ENCODE data around the gene CHEK1.

Gene CHEK1

GRCh38 chr11:125662689-125663088, 37.7 kb downstream of the CHEK1 start:
- no peak for DNase-seq (ENCODE audit: insufficient read length, low spot score)

GRCh38 chr11:125663910-125664309, 38.9 kb downstream of the CHEK1 start:
- TF ChIP-seq POLR2A (IDR thresholded peaks at IDR 0.05; ENCODE audit: low read depth, low read length): no peak
- TF ChIP-seq PAX5 (IDR thresholded peaks at IDR 0.05; ENCODE audit: insufficient read depth, low read length, severe bottlenecking): no peak
- TF ChIP-seq SPI1 (IDR thresholded peaks at IDR 0.05; ENCODE audit: low read depth, low read length): no peak
- TF ChIP-seq POLR2AphosphoS5 (IDR thresholded peaks at IDR 0.05; ENCODE audit: low read depth, low read length): no peak
- TF ChIP-seq TAF1 (IDR thresholded peaks at IDR 0.05; ENCODE audit: low read depth, low read length): no peak
- TF ChIP-seq POU2F2 (IDR thresholded peaks at IDR 0.05; ENCODE audit: low read depth, low read length): no peak
- DNase-seq (ENCODE audit: insufficient read length, low spot score) (no peak), FAIRE-seq (no peak)

More at GRCh38 chr11:125662689-125663088, 37.7 kb downstream of the CHEK1 start:
- TF ChIP-seq SPI1 (IDR thresholded peaks at IDR 0.05; ENCODE audit: low read depth, low read length) (no peak), POLR2A (IDR thresholded peaks at IDR 0.05; ENCODE audit: low read depth, low read length) (no peak), PAX5 (IDR thresholded peaks at IDR 0.05; ENCODE audit: insufficient read depth, low read length, severe bottlenecking) (no peak), TAF1 (IDR thresholded peaks at IDR 0.05; ENCODE audit: low read depth, low read length) (no peak), POLR2AphosphoS5 (IDR thresholded peaks at IDR 0.05; ENCODE audit: low read depth, low read length) (no peak), POU2F2 (IDR thresholded peaks at IDR 0.05; ENCODE audit: low read depth, low read length) (no peak)
- FAIRE-seq: no peak

- TF ChIP-seq POU2F2 (IDR thresholded peaks at IDR 0.05; ENCODE audit: low read depth, low read length): no peak
- TF ChIP-seq TAF1 (IDR thresholded peaks at IDR 0.05; ENCODE audit: low read depth, low read length): no peak
- no peak for TF ChIP-seq SPI1 (IDR thresholded peaks at IDR 0.05; ENCODE audit: low read depth, low read length)
- no peak for TF ChIP-seq PAX5 (IDR thresholded peaks at IDR 0.05; ENCODE audit: insufficient read depth, low read length, severe bottlenecking)
- TF ChIP-seq POLR2AphosphoS5 (IDR thresholded peaks at IDR 0.05; ENCODE audit: low read depth, low read length): no peak
- TF ChIP-seq POLR2A (IDR thresholded peaks at IDR 0.05; ENCODE audit: low read depth, low read length): no peak
- FAIRE-seq (peak; percentile 13), DNase-seq (ENCODE audit: insufficient read length, low spot score) (no peak)
Observed at GRCh38 chr11:125667151-125667550, 42.2 kb downstream of the CHEK1 start.

GRCh38 chr11:125670172-125670571, 45.2 kb downstream of the CHEK1 start:
- FAIRE-seq (no peak), DNase-seq (ENCODE audit: insufficient read length, low spot score) (no peak)
- TF ChIP-seq TAF1 (IDR thresholded peaks at IDR 0.05; ENCODE audit: low read depth, low read length) (no peak), POLR2AphosphoS5 (IDR thresholded peaks at IDR 0.05; ENCODE audit: low read depth, low read length) (no peak), POU2F2 (IDR thresholded peaks at IDR 0.05; ENCODE audit: low read depth, low read length) (no peak), SPI1 (IDR thresholded peaks at IDR 0.05; ENCODE audit: low read depth, low read length) (no peak), PAX5 (IDR thresholded peaks at IDR 0.05; ENCODE audit: insufficient read depth, low read length, severe bottlenecking) (no peak), POLR2A (IDR thresholded peaks at IDR 0.05; ENCODE audit: low read depth, low read length) (no peak)

GRCh38 chr11:125671561-125671960, 46.6 kb downstream of the CHEK1 start:
- FAIRE-seq (no peak), DNase-seq (ENCODE audit: insufficient read length, low spot score) (no peak)
- no peak for TF ChIP-seq POLR2A (IDR thresholded peaks at IDR 0.05; ENCODE audit: low read depth, low read length)

- TF ChIP-seq POLR2AphosphoS5 (IDR thresholded peaks at IDR 0.05; ENCODE audit: low read depth, low read length) (no peak), POU2F2 (IDR thresholded peaks at IDR 0.05; ENCODE audit: low read depth, low read length) (no peak), PAX5 (IDR thresholded peaks at IDR 0.05; ENCODE audit: insufficient read depth, low read length, severe bottlenecking) (no peak), SPI1 (IDR thresholded peaks at IDR 0.05; ENCODE audit: low read depth, low read length) (no peak), TAF1 (IDR thresholded peaks at IDR 0.05; ENCODE audit: low read depth, low read length) (no peak), POLR2A (IDR thresholded peaks at IDR 0.05; ENCODE audit: low read depth, low read length) (no peak)
- FAIRE-seq (no peak), DNase-seq (ENCODE audit: insufficient read length, low spot score) (no peak)
Observed at GRCh38 chr11:125674210-125674609, 49.2 kb downstream of the CHEK1 start.

- TF ChIP-seq TAF1 (IDR thresholded peaks at IDR 0.05; ENCODE audit: low read depth, low read length): no peak
- no peak for TF ChIP-seq POLR2A (IDR thresholded peaks at IDR 0.05; ENCODE audit: low read depth, low read length)
- TF ChIP-seq PAX5 (IDR thresholded peaks at IDR 0.05; ENCODE audit: insufficient read depth, low read length, severe bottlenecking): no peak
- TF ChIP-seq POLR2AphosphoS5 (IDR thresholded peaks at IDR 0.05; ENCODE audit: low read depth, low read length): no peak
- TF ChIP-seq SPI1 (IDR thresholded peaks at IDR 0.05; ENCODE audit: low read depth, low read length): no peak
- no peak for DNase-seq (ENCODE audit: insufficient read length, low spot score)
- FAIRE-seq: no peak
Observed at GRCh38 chr11:125675196-125675595, 50.2 kb downstream of the CHEK1 start.

- FAIRE-seq: no peak
- no peak for DNase-seq (ENCODE audit: insufficient read length, low spot score)
- TF ChIP-seq PAX5 (IDR thresholded peaks at IDR 0.05; ENCODE audit: insufficient read depth, low read length, severe bottlenecking) (no peak), POLR2A (IDR thresholded peaks at IDR 0.05; ENCODE audit: low read depth, low read length) (no peak), TAF1 (IDR thresholded peaks at IDR 0.05; ENCODE audit: low read depth, low read length) (no peak), POLR2AphosphoS5 (IDR thresholded peaks at IDR 0.05; ENCODE audit: low read depth, low read length) (no peak), SPI1 (IDR thresholded peaks at IDR 0.05; ENCODE audit: low read depth, low read length) (no peak), POU2F2 (IDR thresholded peaks at IDR 0.05; ENCODE audit: low read depth, low read length) (no peak)
Observed at GRCh38 chr11:125679397-125679796, 54.4 kb downstream of the CHEK1 start.

- TF ChIP-seq TAF1 (IDR thresholded peaks at IDR 0.05; ENCODE audit: low read depth, low read length) (no peak), POLR2AphosphoS5 (IDR thresholded peaks at IDR 0.05; ENCODE audit: low read depth, low read length) (no peak), POU2F2 (IDR thresholded peaks at IDR 0.05; ENCODE audit: low read depth, low read length) (no peak), SPI1 (IDR thresholded peaks at IDR 0.05; ENCODE audit: low read depth, low read length) (no peak)
- FAIRE-seq (no peak), DNase-seq (ENCODE audit: insufficient read length, low spot score) (no peak)
Observed at GRCh38 chr11:125679837-125680236, 54.9 kb downstream of the CHEK1 start.

- TF ChIP-seq PAX5 (IDR thresholded peaks at IDR 0.05; ENCODE audit: insufficient read depth, low read length, severe bottlenecking) (no peak), POU2F2 (IDR thresholded peaks at IDR 0.05; ENCODE audit: low read depth, low read length) (no peak), SPI1 (IDR thresholded peaks at IDR 0.05; ENCODE audit: low read depth, low read length) (no peak), POLR2AphosphoS5 (IDR thresholded peaks at IDR 0.05; ENCODE audit: low read depth, low read length) (no peak), TAF1 (IDR thresholded peaks at IDR 0.05; ENCODE audit: low read depth, low read length) (no peak), POLR2A (IDR thresholded peaks at IDR 0.05; ENCODE audit: low read depth, low read length) (no peak)
- DNase-seq (ENCODE audit: insufficient read length, low spot score) (no peak), FAIRE-seq (no peak)
Observed at GRCh38 chr11:125680747-125681146, 55.8 kb downstream of the CHEK1 start, which contains the start of gene ACRV1. ACRV1 (minus strand) TSS chr11:125680847; CDS start chr11:125680780, 67 bp downstream.
